Stimulated activated memory B cell treated with anti-CD40 and anti-IgM and Interleukin-4, amounts not matched to agents 10 μg/mL and 1 μg/mL and 100 μg/mL, for 72 hours (primary cell): Measurements from ENCODE around the gene PSAPL1.

Experiments
- ATAC-seq: fragments of 150-1000 bp; cut with Tn5 transposase; 2 replicates; pipeline ENCODE4 v1.10.0; 2021
- H3K27ac Mint-ChIP-seq: one replicate; pipeline ENCODE4 v1.8.0; 2022; ENCODE audit warnings: mild to moderate bottlenecking, mixed read lengths
- H3K27me3 Mint-ChIP-seq: one replicate; pipeline ENCODE4 v1.8.0; 2022; ENCODE audit warnings: mixed read lengths
- H3K36me3 Mint-ChIP-seq: one replicate; pipeline ENCODE4 v1.8.0; 2022; ENCODE audit warnings: mixed read lengths
- H3K4me1 Mint-ChIP-seq: one replicate; pipeline ENCODE4 v1.8.0; 2022; ENCODE audit warnings: mixed read lengths
- H3K4me3 Mint-ChIP-seq: one replicate; pipeline ENCODE4 v1.8.0; 2022; ENCODE audit warnings: mild to moderate bottlenecking, moderate library complexity, mixed read lengths
- H3K9me3 Mint-ChIP-seq: one replicate; pipeline ENCODE4 v1.8.0; 2022; ENCODE audit warnings: mixed read lengths

PSAPL1 gene

DNA sequence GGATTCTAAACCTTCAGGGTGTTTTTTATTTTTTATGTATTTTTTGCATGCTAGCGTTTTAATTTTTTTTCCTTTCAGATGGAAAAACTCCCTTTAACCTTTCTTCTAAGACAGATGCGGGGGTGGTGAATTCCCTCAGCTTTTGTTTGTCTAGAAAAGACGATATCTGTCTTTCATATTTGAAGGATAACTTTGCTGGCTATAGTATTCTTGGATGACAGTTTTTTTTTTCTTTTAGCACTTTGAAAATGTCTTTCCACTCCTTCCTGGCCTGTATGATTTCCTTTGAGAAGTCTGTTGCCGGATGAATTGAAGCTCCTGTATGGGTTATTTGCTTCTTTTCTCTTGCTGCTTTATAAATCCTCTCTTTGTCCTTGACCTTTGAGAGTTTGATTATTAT, 26.6 kb downstream of the PSAPL1 start:
- Mint-ChIP-seq H3K27ac (no peak overlapping the region), H3K9me3 (peaks cover 34% of the 10 kb centered on the region), H3K27me3 (peaks cover 9% of the 10 kb centered on the region), H3K4me1 (no peaks in the 10 kb centered on the region), H3K4me3 (no peak overlapping the region), H3K36me3 (no peaks in the 10 kb centered on the region)
- no peak for ATAC-seq

DNA sequence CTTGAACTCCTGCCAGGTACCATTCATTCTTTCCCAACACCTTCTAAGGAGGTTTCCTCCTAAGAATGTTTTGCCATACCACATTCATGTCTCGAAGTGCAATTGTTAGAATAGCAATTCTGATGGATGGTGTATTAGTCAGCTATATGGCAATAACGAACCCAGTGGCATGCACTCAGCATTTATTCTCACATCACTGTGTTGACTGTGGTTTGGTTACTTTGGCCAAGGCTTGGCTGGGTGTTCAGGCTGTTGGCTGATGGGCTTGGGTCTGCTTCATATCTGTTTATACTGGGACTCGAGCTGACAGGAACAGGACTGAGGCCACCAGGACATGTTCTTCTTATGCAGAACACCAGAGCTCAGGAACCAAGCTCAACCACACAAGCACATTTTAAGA, 31.7 kb downstream of the PSAPL1 start:
- Mint-ChIP-seq H3K4me1 (no peaks in the 10 kb centered on the region), H3K27ac (no peak overlapping the region), H3K4me3 (no peak overlapping the region), H3K36me3 (no peaks in the 10 kb centered on the region), H3K9me3 (peaks cover 26% of the 10 kb centered on the region), H3K27me3 (no peaks in the 10 kb centered on the region)
- ATAC-seq, result no peak

DNA sequence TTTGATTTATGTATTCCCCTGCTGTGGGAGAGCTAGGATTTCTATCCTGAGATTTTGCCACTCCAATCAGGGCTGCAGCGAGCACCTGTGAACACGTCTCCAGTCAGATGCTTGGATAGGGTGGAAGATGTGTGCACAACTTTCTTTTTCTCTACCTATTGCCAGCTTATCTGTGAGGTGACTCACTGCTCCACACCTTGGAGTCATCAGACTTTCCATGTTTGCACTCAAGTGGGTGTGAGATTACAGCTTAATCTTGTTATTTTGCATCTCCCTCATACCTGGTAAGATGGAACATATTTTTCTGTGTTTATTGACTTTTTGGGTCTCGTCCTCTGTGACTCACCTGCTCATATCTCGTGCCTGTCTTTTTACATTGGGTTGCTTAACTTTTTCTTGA, 32.2 kb downstream of the PSAPL1 start:
- H3K9me3 Mint-ChIP-seq, result peaks cover 22% of the 10 kb centered on the region
- no peaks in the 10 kb centered on the region for H3K27me3 Mint-ChIP-seq

DNA sequence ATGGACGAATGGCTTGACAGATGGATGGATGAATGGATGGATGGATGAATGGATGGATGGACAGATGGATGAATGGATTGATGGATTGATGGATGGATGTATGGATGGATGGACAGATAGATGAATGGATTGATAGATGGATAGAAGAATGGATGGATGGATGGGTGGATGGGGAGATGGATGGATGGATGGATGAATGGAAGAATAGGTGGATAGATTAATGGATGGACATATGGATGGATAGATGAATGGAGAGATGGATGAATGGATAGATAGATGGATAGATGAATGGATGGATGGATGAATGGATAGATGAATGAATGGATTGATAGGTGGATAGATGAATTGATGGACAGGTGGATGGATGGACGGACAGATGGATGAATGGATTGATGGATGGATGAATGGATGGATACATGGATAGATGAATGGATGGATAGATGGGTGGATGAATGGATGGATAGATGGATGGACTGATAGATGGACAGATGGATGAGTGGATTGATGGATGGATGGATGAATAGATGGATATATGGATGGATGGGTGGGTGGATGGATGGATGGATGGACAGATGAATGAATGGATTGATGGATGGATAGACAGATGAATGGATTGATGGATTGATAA, 33.9 kb downstream of the PSAPL1 start:
- Mint-ChIP-seq H3K4me1 (no peaks in the 10 kb centered on the region), H3K27ac (no peak overlapping the region), H3K27me3 (no peaks in the 10 kb centered on the region), H3K36me3 (no peaks in the 10 kb centered on the region), H3K9me3 (peaks cover 11% of the 10 kb centered on the region), H3K4me3 (no peak overlapping the region)
- ATAC-seq, result no peak

More for the DNA sequence above, 32.2 kb downstream of the PSAPL1 start:
- no peak overlapping the region for H3K4me3 Mint-ChIP-seq
- no peak for ATAC-seq
- no peaks in the 10 kb centered on the region for H3K4me1 Mint-ChIP-seq
- H3K36me3 Mint-ChIP-seq, result no peaks in the 10 kb centered on the region
- no peak overlapping the region for H3K27ac Mint-ChIP-seq

DNA sequence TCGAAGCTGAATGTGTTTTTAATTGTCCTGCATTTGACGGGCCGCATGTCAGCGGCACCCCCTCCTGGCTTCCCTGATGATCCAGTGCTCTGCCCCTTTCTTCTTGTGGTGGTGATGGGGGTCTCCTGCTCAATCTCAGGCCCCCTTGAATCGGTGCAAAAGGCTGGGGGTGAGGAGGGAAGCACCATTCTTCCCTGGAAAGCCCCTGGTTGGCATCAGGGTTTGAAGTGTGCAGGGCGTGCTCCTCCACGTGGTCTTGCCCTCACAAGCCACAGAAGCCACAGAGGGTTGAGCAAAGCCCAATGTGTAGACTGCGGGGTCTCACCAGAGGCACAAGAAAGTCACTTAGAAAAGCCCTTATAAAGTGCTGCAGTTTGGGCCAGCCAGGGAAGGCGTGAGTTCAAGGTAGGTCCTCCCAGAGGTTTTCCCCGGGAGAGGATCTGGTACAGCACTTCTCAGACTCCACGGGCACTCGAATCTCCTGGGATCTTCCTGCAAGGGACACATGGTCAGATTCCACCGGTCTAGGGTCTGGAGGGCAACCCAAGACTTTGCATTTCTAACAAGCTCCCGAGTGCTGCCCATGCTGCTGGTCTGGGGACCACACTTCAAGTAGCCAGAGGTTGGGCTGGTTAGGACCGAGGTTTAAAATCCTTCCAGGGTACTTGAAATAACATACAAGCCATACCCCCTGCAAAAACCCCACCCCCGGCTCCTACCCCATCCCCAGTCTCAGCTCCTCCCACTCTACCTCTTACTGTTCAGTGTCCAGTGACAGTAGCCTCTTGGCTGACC, 35.1 kb downstream of the PSAPL1 start:
- Mint-ChIP-seq H3K4me1 (no peaks in the 10 kb centered on the region), H3K9me3 (peaks cover 9% of the 10 kb centered on the region), H3K27me3 (no peaks in the 10 kb centered on the region), H3K36me3 (no peaks in the 10 kb centered on the region), H3K27ac (no peak overlapping the region), H3K4me3 (no peak overlapping the region)
- ATAC-seq, result no peak

DNA sequence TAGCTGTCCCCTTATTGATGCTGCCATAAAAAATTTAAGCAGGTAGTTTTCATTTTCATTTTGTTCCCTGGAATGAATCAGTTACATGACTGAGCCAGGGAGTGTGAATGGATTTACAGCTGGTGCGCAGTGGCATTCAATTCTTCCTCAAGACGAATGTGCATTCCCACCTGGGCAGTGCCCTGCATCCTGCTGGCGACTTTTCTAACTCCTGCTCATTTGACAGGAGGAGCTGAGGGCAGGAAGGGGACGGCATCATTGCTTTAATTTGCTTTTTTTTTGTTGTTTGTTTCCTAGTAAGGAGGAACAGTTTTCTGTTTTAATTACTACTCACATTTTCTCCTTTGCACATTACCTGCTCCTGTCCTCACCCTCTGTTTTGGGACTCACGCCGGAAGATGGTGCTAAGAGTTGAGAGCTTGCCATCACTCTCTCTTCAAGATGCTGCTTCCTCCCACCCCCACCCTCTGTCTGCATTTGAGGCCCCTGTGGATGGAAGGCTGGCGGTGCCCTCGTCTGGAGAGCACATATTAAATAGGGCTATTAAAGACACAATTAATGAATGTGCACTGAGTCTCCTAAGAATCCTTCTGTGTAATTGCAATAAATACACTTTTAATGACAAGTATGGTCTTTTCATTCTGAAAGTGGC, 35.8 kb downstream of the PSAPL1 start:
- peaks cover 9% of the 10 kb centered on the region for H3K9me3 Mint-ChIP-seq
- H3K36me3 Mint-ChIP-seq, result no peaks in the 10 kb centered on the region
- no peaks in the 10 kb centered on the region for H3K27me3 Mint-ChIP-seq
- ATAC-seq, result no peak
- no peaks in the 10 kb centered on the region for H3K4me1 Mint-ChIP-seq
- H3K27ac Mint-ChIP-seq, result no peak overlapping the region
- no peak overlapping the region for H3K4me3 Mint-ChIP-seq

DNA sequence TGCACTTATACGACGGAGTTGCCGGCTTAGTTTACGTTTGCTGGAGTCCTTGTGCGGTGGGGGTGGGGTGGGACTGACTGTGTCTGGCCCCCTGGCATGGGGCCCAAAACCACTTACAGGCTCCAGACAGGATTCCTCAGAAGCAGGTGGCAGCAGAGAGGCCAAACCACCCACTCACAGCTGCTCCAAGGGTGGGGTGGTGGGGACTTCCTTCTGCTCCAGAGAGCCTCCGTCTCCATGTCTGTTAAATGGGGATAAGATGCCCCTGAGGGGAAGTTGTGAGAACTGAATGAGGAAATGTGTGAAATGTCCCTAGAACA, 36.7 kb downstream of the PSAPL1 start:
- Mint-ChIP-seq H3K36me3 (no peaks in the 10 kb centered on the region), H3K9me3 (peaks cover 9% of the 10 kb centered on the region), H3K27me3 (peaks cover 2% of the 10 kb centered on the region), H3K4me1 (no peaks in the 10 kb centered on the region), H3K27ac (no peak overlapping the region), H3K4me3 (no peak overlapping the region)
- ATAC-seq, result no peak

DNA sequence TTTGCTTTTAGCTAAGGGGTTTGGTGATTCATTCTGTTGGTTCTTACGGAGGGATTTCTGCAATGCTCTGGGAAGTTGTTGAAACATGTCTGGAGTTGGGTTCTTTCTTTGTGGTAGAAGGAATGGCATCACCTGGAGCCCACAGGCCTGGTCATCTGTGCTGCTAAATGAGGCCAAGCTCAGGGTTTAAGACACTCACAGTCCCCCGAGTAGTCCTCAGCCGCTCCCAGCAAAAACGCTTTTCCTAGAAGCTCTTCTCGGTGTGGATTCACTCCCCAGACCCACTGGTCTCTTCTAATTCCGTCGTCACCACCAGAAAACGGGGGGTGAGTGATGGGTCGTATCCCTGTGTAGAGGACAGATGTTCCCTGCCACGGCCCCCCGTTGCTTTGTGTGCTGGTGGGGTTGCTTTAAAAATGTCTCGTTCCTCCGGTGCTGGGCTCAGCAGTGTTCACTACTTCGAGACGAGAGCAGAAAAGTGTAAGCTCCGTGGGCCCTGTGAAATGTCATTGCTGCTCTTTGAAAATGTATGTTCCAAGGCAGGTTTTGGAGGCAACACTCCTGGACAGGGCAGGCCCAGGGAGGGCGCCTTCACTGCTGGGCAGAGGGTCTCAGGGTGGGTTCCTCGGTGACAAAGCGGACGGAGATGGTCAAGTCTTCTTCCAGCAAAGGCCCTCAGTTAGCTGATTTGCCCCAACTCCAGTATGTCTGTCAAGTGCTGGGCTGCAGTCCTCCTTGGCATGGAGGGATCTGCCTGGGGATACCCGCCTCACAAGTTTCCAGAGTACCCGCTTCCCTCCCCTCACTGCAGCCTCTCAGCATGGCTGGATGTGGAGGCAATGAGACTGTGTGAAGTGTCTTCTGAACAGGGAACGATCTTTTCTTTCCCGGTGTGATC, 37.3 kb downstream of the PSAPL1 start:
- Mint-ChIP-seq H3K4me3 (no peak overlapping the region), H3K4me1 (no peaks in the 10 kb centered on the region), H3K27me3 (peaks cover 8% of the 10 kb centered on the region), H3K9me3 (peaks cover 9% of the 10 kb centered on the region), H3K36me3 (no peaks in the 10 kb centered on the region), H3K27ac (no peak overlapping the region)
- no peak for ATAC-seq

DNA sequence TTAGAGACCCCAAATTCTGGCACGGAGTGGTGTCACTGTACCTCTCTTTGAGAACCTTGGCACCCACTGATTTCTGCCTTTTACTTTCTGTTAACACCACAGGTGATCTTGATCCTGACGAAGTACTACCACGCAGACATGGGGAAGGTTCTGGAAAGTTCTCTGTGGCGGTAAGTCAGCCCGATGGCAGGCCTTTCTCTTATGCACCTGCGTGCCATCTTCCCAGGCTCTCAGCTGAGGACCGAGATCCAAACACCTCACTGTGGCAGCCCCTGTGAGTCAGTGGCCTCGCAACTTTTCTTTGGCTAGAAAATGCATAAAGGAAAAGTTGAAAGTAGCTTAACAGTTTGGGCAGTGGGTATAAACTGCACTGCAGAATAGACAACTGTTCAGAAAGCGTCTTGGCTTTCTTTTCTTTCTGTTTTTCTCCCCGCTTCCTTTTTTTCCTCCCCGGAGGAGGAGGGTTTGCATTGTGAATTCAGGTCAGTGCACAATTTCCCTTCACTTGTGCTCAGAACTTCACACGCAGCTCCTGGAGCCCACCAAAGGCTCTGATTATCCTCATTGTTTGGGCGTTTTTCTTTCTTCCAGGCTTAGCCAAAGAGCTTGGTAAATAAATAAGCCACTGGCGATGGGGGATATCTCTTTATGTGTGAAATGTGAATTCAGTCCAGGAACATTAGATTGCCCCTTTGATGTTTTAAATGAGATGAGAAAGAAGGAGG, 38.4 kb downstream of the PSAPL1 start:
- Mint-ChIP-seq H3K36me3 (no peaks in the 10 kb centered on the region), H3K4me3 (no peak overlapping the region), H3K9me3 (peaks cover 9% of the 10 kb centered on the region), H3K4me1 (no peaks in the 10 kb centered on the region), H3K27me3 (peaks cover 17% of the 10 kb centered on the region), H3K27ac (no peak overlapping the region)
- ATAC-seq, result no peak

DNA sequence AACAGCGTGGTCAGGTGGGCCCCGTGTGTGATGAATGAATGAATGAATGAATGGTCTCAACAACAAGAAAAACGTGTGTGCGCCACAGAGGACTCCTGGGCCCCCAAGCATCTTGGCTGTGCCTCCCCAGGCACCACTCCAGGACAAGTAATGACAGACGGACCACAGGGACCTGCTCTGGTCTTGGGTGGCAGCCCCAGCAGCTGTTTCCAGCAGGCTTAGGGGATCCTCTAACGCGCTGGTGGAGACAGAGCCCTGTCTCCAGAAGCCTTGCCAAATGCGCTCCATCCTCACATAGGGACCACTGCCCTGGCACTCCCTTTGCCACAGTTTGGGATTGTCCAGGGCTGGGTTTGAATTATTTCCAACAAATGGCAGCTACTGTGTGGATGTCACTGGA, 39.1 kb downstream of the PSAPL1 start:
- H3K27me3 Mint-ChIP-seq, result peaks cover 17% of the 10 kb centered on the region
- H3K4me1 Mint-ChIP-seq, result no peaks in the 10 kb centered on the region
- no peak overlapping the region for H3K27ac Mint-ChIP-seq
- no peaks in the 10 kb centered on the region for H3K36me3 Mint-ChIP-seq
- peaks cover 3% of the 10 kb centered on the region for H3K9me3 Mint-ChIP-seq
- ATAC-seq, result no peak
- H3K4me3 Mint-ChIP-seq, result no peak overlapping the region

DNA sequence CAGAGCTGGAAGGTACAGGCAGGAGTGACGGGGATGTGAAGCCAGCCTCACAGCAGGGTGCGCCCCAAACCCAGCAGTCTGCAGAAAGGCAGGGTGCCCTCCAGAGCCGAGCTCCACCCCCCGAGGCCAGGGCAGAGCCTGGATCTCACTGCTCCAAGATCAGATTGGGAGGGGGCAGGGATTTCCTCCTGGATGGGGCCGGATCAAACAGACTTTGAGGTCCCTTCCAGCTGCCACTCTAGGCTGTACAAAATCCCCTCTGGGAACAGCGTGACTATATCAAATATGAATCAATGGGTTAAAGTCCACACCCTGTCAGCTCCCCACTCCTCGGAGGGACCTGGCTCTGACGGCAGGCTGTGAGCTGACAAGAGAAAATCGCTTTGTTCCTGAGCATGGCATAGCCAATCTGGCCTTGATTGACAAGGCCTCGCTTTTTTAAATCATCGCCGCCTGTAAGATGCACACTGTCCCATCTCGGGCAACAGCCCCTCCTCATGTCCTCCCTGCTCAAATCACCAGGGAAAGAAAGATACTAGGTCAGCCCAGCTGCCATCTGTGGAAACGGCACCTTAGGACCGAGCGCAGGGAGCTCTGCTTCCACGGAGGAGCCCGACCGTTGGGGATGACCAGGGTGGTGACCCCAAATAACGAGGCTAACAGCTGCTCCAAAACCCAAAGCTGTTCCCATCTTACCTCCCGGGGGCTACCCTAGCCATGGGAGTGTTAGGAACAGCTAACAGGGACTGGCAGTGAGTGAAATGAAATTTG, 39.9 kb downstream of the PSAPL1 start:
- Mint-ChIP-seq H3K27ac (no peak overlapping the region), H3K4me1 (no peaks in the 10 kb centered on the region), H3K36me3 (no peaks in the 10 kb centered on the region), H3K9me3 (no peaks in the 10 kb centered on the region), H3K4me3 (no peak overlapping the region), H3K27me3 (peaks cover 17% of the 10 kb centered on the region)
- no peak for ATAC-seq

DNA sequence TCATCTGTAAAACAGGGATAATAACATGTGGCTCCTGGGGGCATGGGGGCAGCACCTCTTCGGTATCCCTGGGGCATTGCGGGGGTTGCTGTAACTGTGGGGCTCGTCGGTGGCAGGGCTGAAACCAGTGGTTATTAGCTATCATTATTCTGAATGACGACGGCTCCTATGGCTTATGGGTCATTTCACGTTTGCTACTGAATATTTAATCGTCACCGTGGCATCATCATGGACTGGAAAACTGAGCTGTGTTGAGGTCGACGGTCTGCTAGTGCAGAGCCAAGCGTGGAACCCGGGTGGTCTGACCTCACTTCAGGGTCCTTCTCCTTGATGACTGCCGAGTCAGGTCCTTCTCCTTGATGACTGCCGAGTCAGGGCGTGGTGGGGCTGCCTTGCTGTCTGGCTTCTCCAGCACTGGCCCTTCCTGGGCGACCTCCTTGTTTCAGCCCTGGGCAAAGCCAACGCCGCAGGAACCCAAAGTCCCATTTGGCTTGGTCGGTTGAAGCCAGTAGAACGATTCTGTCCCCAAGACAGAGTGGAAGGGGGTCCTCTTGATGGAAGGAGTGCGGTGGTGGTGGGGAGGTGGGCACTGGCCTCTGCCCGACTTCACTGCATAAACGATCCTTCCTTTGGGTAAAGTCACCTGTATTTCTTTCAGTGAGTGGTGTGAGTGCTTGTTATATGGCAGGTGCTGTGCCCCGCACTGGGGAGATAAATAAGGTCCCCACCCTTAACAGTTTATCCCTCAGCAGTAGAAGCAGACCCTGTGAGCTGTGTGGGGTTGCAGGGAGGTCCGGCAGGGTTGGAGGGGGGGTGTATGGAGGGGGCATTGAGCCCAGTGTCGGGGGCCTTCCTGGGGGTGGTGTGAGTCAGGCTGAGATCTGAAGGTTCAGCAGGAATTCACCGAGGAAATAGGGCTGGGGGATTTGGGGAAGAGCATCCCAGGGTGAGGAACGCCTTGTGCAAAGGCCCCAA, 40.8 kb downstream of the PSAPL1 start:
- Mint-ChIP-seq H3K36me3 (no peaks in the 10 kb centered on the region), H3K27ac (no peak overlapping the region), H3K27me3 (peaks cover 17% of the 10 kb centered on the region), H3K4me1 (no peaks in the 10 kb centered on the region), H3K4me3 (no peak overlapping the region), H3K9me3 (no peaks in the 10 kb centered on the region)
- ATAC-seq, result no peak
